Measurements from ENCODE around the gene C1QL2.

GRCh38 chr2:119206201-119206600 is 47.6 kb upstream of the C1QL2 start:
- no peak for TF ChIP-seq TAF1 (IDR thresholded peaks at IDR 0.05; ENCODE audit: low read depth, low read length)
- no peak for TF ChIP-seq POLR2AphosphoS5 (IDR thresholded peaks at IDR 0.05; ENCODE audit: low read depth, low read length)
- no peak for TF ChIP-seq POLR2A (IDR thresholded peaks at IDR 0.05; ENCODE audit: low read depth, low read length)
- TF ChIP-seq POU2F2 (IDR thresholded peaks at IDR 0.05; ENCODE audit: low read depth, low read length), result no peak
- no peak for TF ChIP-seq PAX5 (IDR thresholded peaks at IDR 0.05; ENCODE audit: insufficient read depth, low read length, severe bottlenecking)
- TF ChIP-seq SPI1 (IDR thresholded peaks at IDR 0.05; ENCODE audit: low read depth, low read length), result no peak

Data from GM12891 (cell line).